ENCODE measurements around the gene NT5M.

NT5M gene

GRCh38 chr17:17356149-17356930 lies 53.2 kb downstream of the NT5M start:
- peak; percentile 33 for DNase-seq

GRCh38 chr17:17356931-17357270 lies 53.7 kb downstream of the NT5M start:
- DNase-seq, result no peak

- no peak for DNase-seq
Observed at GRCh38 chr17:17358060-17358751, 55.0 kb downstream of the NT5M start.

GRCh38 chr17:17358866-17359265 lies 55.7 kb downstream of the NT5M start:
- DNase-seq, result no peak

GRCh38 chr17:17359271-17359670 lies 56.1 kb downstream of the NT5M start:
- no peak for DNase-seq

- no peak for DNase-seq
Observed at GRCh38 chr17:17360087-17360730, 57.0 kb downstream of the NT5M start.

GRCh38 chr17:17361543-17361866 lies 58.3 kb downstream of the NT5M start:
- DNase-seq, result no peak

- DNase-seq, result no peak
Observed at GRCh38 chr17:17361867-17362539, 58.8 kb downstream of the NT5M start.

GRCh38 chr17:17362540-17362930 lies 59.4 kb downstream of the NT5M start:
- DNase-seq, result no peak

- DNase-seq, result no peak
Observed at GRCh38 chr17:17363638-17364337, 60.6 kb downstream of the NT5M start.

- no peak for DNase-seq
Observed at GRCh38 chr17:17364338-17364667, 61.1 kb downstream of the NT5M start.

GRCh38 chr17:17365476-17366110 lies 62.4 kb downstream of the NT5M start:
- DNase-seq, result no peak

- DNase-seq, result no peak
Observed at GRCh38 chr17:17366235-17366634, 63.1 kb downstream of the NT5M start.

- DNase-seq, result no peak
Observed at GRCh38 chr17:17366941-17367875, 64.0 kb downstream of the NT5M start.

GRCh38 chr17:17367931-17368330 lies 64.8 kb downstream of the NT5M start:
- no peak for DNase-seq

GRCh38 chr17:17370711-17371110 lies 67.5 kb downstream of the NT5M start:
- no peak for DNase-seq

- no peak for DNase-seq
Observed at GRCh38 chr17:17372856-17373520, 69.8 kb downstream of the NT5M start.

- no peak for DNase-seq
Observed at GRCh38 chr17:17375841-17376240, 72.7 kb downstream of the NT5M start.

- no peak for DNase-seq
Observed at GRCh38 chr17:17376362-17376761, 73.2 kb downstream of the NT5M start.

- no peak for DNase-seq
Observed at GRCh38 chr17:17377071-17377967, 74.1 kb downstream of the NT5M start.
